ENCODE results near the gene DCP1A.

GRCh38 chr3:53347261-53348064, at the start of gene DCP1A:
- no peak for TF ChIP-seq EZH2phosphoT487 (IDR thresholded peaks at IDR 0.05; ENCODE audit: low read depth, severe bottlenecking, unreplicated experiment)
- no peak for TF ChIP-seq CTCF (IDR thresholded peaks at IDR 0.05; ENCODE audit: poor library complexity)
- no peak for TF ChIP-seq EZH2 (IDR thresholded peaks at IDR 0.05; ENCODE audit: borderline replicate concordance)
